GM21447 (cell line): ENCODE data around the gene SP7.
"Not testable (repeated sequence)": the region's sequence is repeated elsewhere in the genome, so short reads cannot be mapped to it uniquely, and the experiment has no call there.

Experiments
- ATAC-seq: cut with Tn5 transposase; IDR thresholded peaks from one replicate; pipeline ENCODE4 v1.9.1; 2021; ENCODE audit not compliant: unreplicated experiment

The SP7 gene

GRCh38 chr12:53336181-53336681 is at the start of gene SP7:
Gene SP7 (minus strand): TSS chr12:53336354. CDS start chr12:53335646, 708 bp downstream.
- ATAC-seq: no peak

- no peak for ATAC-seq
Measured at GRCh38 chr12:53383258-53383657, 47.1 kb upstream of the SP7 start.

GRCh38 chr12:53381731-53382630 is 45.8 kb upstream of the SP7 start:
- ATAC-seq: no peak

GRCh38 chr12:53380794-53381730 is 44.9 kb upstream of the SP7 start:
- ATAC-seq: no peak

GRCh38 chr12:53380104-53380793 is 44.1 kb upstream of the SP7 start, which contains the start of gene SP1:
Gene SP1 (plus strand): TSS chr12:53380176. CDS start chr12:53380292, 116 bp downstream.
- ATAC-seq: peak; percentile 21

GRCh38 chr12:53379389-53380103 is 43.4 kb upstream of the SP7 start:
- ATAC-seq: peak; percentile 74

- ATAC-seq: peak; percentile 0
Measured at GRCh38 chr12:53378724-53379388, 42.7 kb upstream of the SP7 start.

- ATAC-seq: no peak
Measured at GRCh38 chr12:53378222-53378621, 42.1 kb upstream of the SP7 start.

GRCh38 chr12:53376747-53377146 is 40.6 kb upstream of the SP7 start:
- no peak for ATAC-seq

GRCh38 chr12:53374277-53374676 is 38.1 kb upstream of the SP7 start:
- not testable (repeated sequence) for ATAC-seq

GRCh38 chr12:53373554-53374133 is 37.5 kb upstream of the SP7 start:
- ATAC-seq: not testable (repeated sequence)

- ATAC-seq: no peak
Measured at GRCh38 chr12:53365245-53365904, 29.2 kb upstream of the SP7 start.

- ATAC-seq: not testable (repeated sequence)
Measured at GRCh38 chr12:53361638-53362037, 25.5 kb upstream of the SP7 start.

- ATAC-seq: no peak
Measured at GRCh38 chr12:53358836-53359419, 22.8 kb upstream of the SP7 start.

- no peak for ATAC-seq
Measured at GRCh38 chr12:53355121-53355520, 19.0 kb upstream of the SP7 start.

GRCh38 chr12:53353257-53353655 is 17.1 kb upstream of the SP7 start:
- no peak for ATAC-seq

- peak; percentile 86 for ATAC-seq
Measured at GRCh38 chr12:53352331-53353256, 16.4 kb upstream of the SP7 start.
